ENCODE data around the gene AP1G1.
A peak's percentile ranks its signal among the peaks of the same experiment; 100 is the strongest.
"Not testable (repeated sequence)": the region's sequence is repeated elsewhere in the genome, so short reads cannot be mapped to it uniquely, and the experiment has no call there.

The AP1G1 gene

GRCh38 chr16:71808593-71809459 is at the start of gene AP1G1:
TSS of gene AP1G1 (minus strand) at chr16:71808834. CDS start at chr16:71789479, 19,355 bp downstream.
- DNase-seq, result peak; percentile 95

DNA sequence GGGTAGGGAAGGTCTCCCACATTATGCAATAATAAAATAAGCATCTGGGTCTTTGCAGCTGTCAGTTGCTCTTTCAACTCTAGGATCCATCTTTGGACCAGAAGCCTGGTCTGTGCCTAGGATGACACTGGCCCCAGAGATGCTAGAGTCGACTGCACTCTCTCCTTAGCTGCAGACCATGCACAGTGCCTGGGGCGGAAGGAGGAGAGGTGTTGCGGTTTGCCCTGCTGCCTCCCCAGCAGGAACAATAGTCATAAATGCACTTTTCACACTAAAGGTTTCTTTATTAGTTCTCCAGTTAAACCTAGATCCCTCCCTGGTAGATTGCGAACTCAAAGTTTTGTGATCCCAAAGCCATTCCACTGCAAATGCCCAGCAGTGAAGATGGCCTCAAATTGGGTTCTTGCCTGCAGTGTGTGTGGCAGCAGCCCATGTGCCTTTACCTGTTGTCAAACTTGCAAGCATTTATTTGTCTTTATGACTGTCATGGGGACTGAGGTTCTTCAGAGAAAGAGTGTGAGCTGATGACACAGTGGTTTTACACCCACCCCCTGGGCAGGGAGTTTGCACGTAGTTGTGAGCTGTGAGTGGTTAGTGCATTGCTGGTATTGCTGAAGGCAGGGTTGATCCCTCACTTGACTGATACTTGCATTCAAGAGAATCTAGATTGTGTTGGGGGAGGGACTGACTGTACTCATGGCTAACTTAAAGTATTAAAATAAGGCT is 47.5 kb upstream of the AP1G1 start:
- no peak for DNase-seq

DNA sequence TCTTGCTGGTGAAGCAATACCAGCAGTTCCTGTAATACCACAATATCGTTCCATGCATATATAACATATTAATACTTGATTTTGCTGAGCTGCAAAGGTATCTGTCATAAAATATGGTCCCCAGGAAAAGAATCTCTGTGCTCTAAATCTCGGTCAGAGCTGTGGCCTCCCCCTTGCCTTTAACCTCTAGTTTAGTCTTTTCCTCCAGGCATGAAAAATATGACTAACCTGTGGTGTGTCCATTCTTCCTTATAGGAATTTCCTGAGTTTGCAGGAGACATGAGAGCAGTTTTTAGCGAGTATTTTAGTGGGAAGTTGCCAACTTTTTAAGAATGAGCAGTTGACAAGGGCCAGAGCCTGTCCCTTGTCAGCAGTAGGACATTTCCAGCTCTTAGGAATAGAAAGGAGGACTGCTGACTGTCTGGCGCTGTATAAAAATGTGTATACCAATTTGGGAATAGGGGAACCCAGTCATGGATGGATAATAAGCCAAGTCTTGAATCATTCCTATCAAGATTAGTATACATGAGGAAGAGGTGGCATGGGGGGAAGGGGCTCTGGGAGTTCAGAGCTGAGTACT is 45.8 kb upstream of the AP1G1 start:
- no peak for DNase-seq

- DNase-seq, result no peak
These were observed 44.8 kb upstream of the AP1G1 start for GRCh38 chr16:71853413-71853812.

DNA sequence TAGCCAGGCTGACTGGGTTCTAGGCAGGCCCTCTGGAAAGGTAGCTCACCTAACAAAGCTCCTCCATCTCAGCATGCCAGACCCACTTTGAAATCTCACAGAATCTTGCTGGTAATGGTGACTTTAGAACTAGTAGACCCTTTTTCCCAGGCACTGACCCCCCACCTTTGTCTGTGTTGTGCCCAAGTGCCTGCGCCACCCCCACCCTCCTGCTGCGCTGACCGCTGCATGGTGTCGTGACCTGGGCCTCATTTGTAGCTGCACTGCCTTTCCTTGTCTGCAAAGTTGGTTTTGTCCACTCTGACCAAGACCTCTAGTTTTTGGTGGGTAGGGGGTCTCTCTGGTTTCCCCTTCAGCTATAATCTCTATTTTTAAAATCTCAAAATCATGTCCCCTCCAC is 43.9 kb upstream of the AP1G1 start:
- DNase-seq, result no peak

GRCh38 chr16:71852158-71852557 is 43.5 kb upstream of the AP1G1 start:
- DNase-seq, result no peak

DNA sequence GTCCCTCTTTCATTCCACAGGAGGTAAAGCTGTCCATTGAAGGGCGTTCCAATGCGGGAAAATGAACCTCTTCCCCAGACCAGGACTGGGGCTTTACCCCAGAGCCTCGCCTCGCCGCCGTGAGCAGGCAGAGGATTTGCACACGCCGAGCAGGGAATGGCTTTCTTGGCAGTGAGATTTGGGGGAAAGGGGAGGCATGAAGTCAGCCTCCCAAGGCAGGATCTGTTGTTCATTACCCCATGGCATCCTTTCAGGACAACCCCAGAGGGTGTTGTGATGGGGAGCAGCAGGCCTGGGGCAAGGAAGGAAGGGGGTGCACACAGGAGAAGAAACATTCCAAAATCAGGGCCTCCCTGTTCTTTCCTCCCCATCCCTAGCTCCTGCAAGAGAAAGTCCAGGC is 43.1 kb upstream of the AP1G1 start:
- DNase-seq, result no peak

DNA sequence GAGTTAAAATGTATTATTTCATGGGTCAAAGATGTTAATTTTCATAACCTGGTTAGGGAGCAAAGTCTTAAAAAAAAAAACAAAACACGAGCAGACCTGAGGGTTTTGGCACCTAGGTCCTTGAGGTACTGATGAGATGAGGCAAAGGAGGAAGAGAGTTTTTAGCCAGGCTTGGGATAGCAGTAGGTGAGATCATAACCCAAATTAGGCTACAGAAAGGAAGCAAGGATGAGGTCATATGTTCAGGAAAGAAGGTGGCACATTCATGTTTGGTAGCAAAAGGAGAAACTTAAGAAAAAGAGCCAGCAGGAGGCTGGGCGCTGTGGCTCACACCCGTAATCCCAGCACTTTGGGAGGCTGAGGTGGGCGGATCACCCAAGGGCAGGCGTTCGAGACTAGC is 40.0 kb upstream of the AP1G1 start:
- DNase-seq, result no peak

DNA sequence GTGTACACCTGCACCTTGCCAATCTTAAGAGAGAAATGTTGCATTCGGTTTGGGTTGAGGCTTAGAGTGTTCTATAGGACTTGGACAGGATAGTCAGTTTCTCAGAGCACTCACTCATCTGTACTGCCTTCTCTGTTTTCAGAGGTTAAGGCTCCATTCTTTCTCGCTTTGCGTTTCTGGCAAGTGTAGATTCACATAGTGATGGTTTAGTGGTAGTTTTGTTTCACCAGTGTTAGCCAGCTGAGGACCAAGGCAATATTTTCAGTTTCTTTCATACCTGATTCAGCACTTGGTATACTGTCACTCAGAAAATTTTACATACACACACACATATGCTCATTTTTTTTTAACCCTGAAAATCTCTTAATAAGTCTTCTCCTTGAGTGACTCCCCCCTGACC is 38.5 kb upstream of the AP1G1 start:
- DNase-seq, result no peak

GRCh38 chr16:71846431-71846830 is 37.8 kb upstream of the AP1G1 start:
- no peak for DNase-seq

DNA sequence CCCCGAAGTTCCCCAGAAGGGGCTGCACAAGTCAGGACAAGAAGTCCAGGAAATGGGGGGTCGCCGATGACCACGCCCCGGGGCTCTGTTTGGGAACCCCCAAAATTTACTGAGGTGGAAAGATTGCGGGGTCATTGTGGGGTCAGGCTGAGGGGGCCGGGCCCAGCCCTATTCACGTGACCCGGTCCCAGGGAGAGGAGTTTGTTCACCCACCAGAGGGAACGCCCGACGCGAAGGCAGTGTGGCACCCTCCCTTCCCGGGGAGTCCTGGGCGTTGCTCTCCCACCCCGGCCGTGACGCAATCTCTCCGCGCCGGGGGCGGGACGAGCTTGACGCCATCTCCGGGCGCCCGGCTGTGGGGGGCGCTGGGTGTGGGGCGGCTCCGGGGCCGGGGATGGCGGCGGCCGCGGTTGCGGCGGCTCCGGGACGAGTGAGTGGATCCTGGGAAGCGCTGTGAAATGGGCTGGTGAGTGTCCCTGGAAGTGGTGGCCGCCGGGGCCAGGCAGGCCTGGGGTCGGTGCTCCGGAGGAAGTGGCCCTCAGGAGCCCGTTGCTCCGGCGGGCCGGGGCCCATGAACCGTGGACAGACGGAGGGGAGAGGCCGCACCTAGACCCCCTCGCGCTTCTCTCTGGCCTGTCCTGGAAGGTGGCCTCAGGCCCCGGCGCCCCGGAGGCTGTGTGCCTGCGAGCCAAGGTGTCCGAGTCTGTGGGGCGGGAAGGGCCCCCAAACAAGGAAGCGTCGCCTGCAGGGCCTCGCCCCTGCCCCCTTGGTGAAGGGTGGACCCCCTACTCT is 37.2 kb upstream of the AP1G1 start, which contains the start of gene ATXN1L:
Gene ATXN1L (plus strand): TSS at position 338 of the 792 bp plus-strand sequence. CDS start 3,765 bp downstream, outside the sequence.
- DNase-seq, result peak; percentile 54

DNA sequence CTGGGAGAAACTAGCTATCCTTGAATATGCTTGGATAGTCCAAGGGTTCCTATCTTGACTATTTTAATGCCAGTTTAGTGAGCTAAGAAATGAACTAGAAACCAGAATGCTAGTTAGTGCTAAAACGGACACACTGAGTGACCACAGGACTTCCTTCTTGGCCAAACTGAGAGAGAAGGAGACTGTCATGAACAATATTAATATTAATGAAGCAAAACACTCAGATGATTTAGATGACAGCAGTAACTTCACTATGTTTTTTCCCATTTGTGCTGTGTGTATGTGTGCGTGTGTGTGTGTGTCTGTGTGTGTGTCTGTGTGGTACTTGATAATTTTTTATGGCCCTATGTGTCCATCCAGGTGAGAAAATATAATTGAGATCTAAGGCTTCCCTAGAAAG is 34.9 kb upstream of the AP1G1 start:
- DNase-seq, result no peak

GRCh38 chr16:71840052-71840451 is 31.4 kb upstream of the AP1G1 start:
- DNase-seq, result no peak

- DNase-seq, result no peak
These were observed 28.5 kb upstream of the AP1G1 start for GRCh38 chr16:71837150-71837549.

DNA sequence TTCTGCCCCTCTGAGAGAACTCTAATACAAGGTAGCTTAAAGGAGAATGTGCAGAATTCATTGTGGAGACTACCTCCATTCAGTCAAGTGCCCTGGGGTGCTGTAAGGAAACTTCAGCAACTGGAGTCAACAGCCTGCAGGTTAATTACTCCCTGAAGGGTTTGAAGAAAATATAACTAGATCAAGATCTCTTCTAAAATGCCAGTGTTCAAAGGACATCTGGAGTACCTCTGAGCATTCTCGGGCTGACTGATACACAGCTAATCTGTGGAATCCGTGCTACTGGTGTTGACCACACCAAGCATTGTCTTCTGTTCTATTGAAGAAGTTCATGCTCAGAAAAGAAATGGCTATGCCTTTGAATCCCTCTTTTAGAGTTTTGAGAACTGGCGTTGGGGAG is 25.7 kb upstream of the AP1G1 start:
- DNase-seq, result no peak

DNA sequence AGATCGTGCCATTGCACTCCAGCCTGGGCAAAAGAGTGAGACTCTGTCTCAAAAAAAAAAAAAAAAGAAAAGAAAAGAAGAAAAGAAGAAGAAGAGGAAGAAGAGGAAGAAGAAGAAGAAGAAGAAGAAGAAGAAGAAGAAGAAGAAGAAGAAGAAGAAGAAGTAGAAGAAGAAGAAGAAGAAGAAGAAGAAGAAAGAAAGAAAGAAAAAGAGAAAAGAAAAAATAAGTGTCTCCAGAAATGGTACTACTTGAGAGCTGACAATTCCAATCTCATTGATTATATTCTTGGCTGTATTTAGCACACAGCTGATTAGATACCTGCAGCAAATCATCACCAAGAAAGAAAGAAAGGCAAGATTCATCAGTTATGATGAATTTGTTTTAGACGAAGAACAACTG is 23.5 kb upstream of the AP1G1 start:
- not testable (repeated sequence) for DNase-seq

- DNase-seq, result not testable (repeated sequence)
These were observed 23.1 kb upstream of the AP1G1 start for GRCh38 chr16:71831698-71832097.

- no peak for DNase-seq
These were observed 21.7 kb upstream of the AP1G1 start for GRCh38 chr16:71830359-71830758.

DNA sequence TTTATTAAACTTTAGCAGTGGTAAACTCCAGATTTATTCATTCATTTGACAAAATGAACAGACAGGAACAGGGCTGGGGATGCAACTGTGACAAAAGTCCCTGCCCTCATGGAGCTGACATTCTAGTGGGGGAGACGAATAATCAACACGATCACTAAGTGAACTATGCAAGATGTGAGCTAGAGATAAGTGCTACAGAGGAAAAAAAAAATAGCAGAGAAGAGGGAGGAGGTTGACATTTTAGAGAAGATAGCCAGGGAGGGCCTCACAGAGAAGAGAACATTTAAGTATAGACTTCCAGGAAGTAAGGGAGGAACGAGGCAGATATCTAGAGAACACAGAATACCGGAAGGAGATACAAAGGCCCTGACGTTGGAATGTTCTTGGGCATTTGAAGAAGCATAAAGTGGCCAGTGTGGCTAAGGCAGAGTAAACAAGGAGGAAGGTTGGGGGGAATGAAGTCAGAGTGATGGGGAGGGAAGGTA is 17.9 kb upstream of the AP1G1 start:
- no peak for DNase-seq

DNA sequence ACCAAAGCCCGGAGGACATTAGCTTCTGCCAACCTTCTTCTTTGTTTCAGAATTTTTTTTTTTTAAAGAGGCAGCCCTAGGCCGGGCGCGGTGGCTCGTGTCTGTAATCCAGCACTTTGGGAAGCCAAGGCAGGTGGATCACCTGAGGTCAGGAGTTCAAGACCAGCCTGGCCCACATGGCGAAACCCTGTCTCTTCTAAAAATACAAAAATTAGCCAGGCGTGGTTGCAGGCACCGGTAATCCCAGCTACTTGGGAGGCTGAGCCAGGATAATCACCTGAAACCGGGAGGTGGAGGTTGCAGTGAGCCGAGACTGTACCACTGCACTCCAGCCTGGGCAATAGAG is 8.5 kb upstream of the AP1G1 start:
- not testable (repeated sequence) for DNase-seq

- DNase-seq, result no peak
These were observed 2.7 kb upstream of the AP1G1 start for GRCh38 chr16:71811261-71811803.

- not testable (repeated sequence) for DNase-seq
These were observed 1.5 kb upstream of the AP1G1 start for GRCh38 chr16:71810155-71810530.
